Embryonic facial prominence (tissue), 1 donor: ENCODE data around the gene HCRT.
"Not testable (repeated sequence)": the region's sequence is repeated elsewhere in the genome, so short reads cannot be mapped to it uniquely, and the experiment has no call there.

ENCODE experiments used
- DNase-seq: peaks from one replicate; pipeline ENCODE4 v3.0.0-alpha.2; 2016; ENCODE audit errors: extremely low spot score

HCRT gene

GRCh38 chr17:42198897-42199296 lies 13.6 kb upstream of the HCRT start:
- no peak for DNase-seq

- no peak for DNase-seq
Observed at GRCh38 chr17:42197564-42198156, 12.4 kb upstream of the HCRT start.

GRCh38 chr17:42193969-42194899 lies 9.0 kb upstream of the HCRT start, which contains the start of gene GHDC:
Gene GHDC (minus strand): TSS chr17:42194494. CDS start chr17:42193581, 913 bp downstream.
- DNase-seq = peak; percentile 39

- no peak for DNase-seq
Observed at GRCh38 chr17:42193216-42193968, 8.1 kb upstream of the HCRT start.

- DNase-seq = no peak
Observed at GRCh38 chr17:42192189-42193126, 7.2 kb upstream of the HCRT start.

- no peak for DNase-seq
Observed at GRCh38 chr17:42191275-42191608, 6.0 kb upstream of the HCRT start.

GRCh38 chr17:42190491-42191274 lies 5.4 kb upstream of the HCRT start:
- no peak for DNase-seq

GRCh38 chr17:42189651-42189965 lies 4.4 kb upstream of the HCRT start:
- no peak for DNase-seq

GRCh38 chr17:42188749-42189650 lies 3.7 kb upstream of the HCRT start:
- DNase-seq = no peak

GRCh38 chr17:42187833-42188232 lies 2.6 kb upstream of the HCRT start:
- no peak for DNase-seq

- DNase-seq = not testable (repeated sequence)
Observed at GRCh38 chr17:42186191-42186590, 939 bp upstream of the HCRT start.

- DNase-seq = no peak
Observed at GRCh38 chr17:42185621-42185930, 324 bp upstream of the HCRT start.

- no peak for DNase-seq
Observed at GRCh38 chr17:42183741-42184711, 1.2 kb downstream of the HCRT start.

- DNase-seq = no peak
Observed at GRCh38 chr17:42182927-42183734, 2.1 kb downstream of the HCRT start.

GRCh38 chr17:42181851-42182207 lies 3.4 kb downstream of the HCRT start:
- DNase-seq = no peak

- DNase-seq = no peak
Observed at GRCh38 chr17:42180922-42181850, 4.1 kb downstream of the HCRT start, which contains the start of gene KCNH4. Gene KCNH4 (minus strand): TSS chr17:42181142. CDS start chr17:42180945, 197 bp downstream.
